GM19397 (cell line): ENCODE results near the gene RPS19BP1.
"Not testable (repeated sequence)": the region's sequence is repeated elsewhere in the genome, so short reads cannot be mapped to it uniquely, and the experiment has no call there.

Experiments
- ATAC-seq: cut with Tn5 transposase; IDR thresholded peaks from one replicate; pipeline ENCODE4 v1.9.1; 2021; ENCODE audit warnings: mild to moderate bottlenecking, moderate library complexity; ENCODE audit not compliant: unreplicated experiment

RPS19BP1 gene

GRCh38 chr22:39528681-39529486, 3.7 kb downstream of the RPS19BP1 start:
- ATAC-seq, result no peak

GRCh38 chr22:39528080-39528661, 4.4 kb downstream of the RPS19BP1 start:
- ATAC-seq, result no peak

DNA sequence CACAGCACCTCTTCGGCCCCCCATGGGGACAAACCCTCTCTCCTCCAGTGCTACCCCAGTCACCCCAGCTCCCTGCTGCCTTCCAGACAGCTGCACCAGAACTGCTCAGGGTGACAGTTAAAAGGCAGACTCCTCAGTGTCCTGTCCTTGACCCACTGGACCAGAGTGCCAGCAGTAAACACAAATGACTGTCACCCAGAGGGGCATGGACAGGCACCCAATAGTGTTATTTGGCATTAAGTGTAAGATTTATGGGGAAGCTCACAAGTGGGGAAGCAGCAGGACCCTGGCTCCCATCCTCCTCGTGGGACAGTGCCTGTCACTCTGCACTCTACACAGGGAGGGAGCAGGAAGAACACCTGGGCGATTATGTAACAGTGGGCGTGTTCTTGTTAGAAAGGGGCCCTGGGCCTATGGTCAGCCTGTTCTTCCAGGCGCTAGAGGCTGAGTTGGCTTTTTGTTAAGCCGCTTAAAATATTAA, 5.0 kb downstream of the RPS19BP1 start:
- no peak for ATAC-seq

DNA sequence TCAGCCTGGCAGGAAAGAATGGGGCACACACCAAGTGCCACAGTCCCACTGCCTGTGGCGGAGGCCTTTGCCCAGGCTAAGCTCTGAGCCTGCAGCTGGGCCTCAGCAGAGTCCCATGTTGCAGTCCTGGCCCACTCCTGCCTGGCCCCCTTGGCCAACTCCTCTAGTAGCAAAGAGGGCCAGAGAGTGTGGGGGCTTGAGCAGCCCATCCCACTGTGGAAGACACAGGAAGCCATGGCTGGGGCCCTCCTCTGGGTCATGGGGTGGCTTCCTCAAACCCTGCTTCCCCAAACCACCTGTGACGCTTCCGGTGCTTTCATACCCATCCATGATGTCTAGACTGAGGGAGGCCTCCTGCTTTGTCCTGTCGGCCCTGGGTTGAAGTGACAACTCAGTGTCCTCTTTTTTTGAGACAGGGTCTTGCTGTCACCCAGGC, 5.8 kb downstream of the RPS19BP1 start:
- ATAC-seq, result no peak

GRCh38 chr22:39525658-39525975, 6.9 kb downstream of the RPS19BP1 start:
- ATAC-seq, result no peak

- no peak for ATAC-seq
Observed at GRCh38 chr22:39524753-39525657, 7.5 kb downstream of the RPS19BP1 start.

DNA sequence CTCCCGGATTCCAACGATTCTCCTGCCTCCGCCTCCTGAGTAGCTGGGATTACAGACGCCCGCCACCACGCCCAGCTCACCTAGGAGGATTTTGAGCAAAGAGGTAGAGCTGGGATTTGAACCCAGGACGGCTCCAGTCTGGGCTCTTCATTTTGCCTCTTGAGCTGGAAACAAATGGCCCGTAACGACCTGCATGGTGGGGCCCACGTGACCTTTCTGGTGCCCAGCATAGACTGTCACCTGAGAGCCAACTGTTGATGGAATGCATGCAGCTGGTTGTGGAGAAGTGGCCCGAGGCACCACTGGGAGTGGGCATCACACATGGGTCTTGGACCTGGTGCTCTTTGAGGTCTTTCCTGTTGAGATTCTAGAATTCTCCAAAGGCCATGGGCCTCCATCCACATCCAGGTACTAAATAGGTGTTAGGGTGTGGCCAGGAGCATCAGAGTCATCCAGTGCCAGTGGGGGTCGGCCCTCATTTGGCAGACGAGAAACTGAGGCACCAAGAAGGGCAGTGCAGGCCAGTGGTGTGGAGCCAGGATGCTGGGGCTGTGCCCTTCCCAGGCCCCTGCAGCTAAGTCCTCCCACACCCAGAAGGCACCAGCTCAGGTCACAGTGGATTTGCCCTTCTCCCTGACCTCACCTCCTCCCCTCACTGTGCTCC, 8.3 kb downstream of the RPS19BP1 start:
- no peak for ATAC-seq

DNA sequence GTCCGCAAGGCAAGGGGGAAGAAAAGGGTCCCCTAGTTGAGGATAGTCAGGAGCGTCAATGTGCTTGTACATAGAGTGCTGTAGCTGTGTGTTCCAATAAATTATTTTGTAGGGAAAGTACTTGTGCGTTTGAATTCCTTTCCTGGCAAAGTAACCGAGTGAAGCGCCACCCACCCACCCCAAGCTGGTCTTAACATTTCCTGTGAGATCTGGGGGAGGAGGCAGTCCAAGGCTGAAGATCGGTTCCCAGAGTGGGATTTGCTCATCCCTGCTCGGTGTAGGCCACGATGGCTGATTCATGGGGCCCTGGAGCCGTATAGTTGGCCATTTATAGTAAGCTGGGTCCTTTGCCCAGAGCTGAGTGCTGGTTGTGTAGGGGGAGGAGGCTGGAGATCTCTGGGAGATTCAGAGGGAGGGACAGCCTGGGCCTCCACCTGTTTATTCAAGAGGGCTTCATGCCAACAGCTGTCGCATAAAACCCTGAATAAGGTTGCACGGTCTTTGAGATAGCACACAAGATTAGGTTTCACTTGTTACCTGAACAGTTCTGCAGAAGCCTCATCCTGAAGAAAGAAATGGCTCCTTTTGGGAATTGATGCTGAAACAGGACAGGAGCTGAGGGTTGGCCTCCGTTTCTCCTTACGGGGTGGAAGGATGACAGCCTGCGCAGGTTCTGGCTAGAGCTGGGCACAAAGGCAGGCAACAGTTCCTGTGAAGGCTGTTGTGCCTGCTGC, 9.8 kb downstream of the RPS19BP1 start:
- no peak for ATAC-seq

DNA sequence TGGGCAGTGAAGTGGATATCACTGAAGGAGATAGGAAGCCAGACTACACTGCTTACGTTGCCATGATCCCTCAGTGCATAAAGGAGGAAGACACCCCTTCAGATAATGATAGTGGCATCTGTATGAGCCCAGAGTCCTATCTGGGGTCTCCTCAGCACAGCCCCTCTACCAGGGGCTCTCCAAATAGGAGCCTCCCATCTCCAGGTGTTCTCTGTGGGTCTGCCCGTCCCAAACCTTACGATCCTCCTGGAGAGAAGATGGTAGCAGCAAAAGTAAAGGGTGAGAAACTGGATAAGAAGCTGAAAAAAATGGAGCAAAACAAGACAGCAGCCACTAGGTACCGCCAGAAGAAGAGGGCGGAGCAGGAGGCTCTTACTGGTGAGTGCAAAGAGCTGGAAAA, 10.5 kb downstream of the RPS19BP1 start:
- ATAC-seq, result not testable (repeated sequence)

GRCh38 chr22:39521106-39521885, 11.3 kb downstream of the RPS19BP1 start:
- not testable (repeated sequence) for ATAC-seq

DNA sequence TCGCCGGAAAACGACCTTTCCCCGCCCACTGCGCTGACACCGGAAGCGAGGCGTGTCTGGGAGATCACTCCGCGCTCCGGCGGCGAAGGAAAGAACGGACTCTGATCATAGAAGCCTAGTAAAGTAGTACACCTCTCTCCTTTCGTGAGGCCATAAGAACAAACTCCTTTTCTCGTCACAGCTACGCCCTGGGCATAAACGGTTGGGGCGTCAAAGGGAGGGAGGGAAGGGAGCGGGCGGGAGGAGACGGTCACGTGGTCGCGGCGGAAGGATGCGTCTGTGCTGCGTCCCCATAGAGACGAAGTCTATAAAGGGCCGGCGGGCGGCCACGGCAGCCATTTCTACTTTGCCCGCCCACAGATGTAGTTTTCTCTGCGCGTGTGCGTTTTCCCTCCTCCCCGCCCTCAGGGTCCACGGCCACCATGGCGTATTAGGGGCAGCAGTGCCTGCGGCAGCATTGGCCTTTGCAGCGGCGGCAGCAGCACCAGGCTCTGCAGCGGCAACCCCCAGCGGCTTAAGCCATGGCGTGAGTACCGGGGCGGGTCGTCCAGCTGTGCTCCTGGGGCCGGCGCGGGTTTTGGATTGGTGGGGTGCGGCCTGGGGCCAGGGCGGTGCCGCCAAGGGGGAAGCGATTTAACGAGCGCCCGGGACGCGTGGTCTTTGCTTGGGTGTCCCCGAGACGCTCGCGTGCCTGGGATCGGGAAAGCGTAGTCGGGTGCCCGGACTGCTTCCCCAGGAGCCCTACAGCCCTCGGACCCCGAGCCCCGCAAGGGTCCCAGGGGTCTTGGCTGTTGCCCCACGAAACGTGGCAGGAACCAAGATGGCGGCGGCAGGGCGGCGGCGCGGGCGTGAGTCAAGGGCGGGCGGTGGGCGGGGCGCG, 12.1 kb downstream of the RPS19BP1 start, which contains the start of gene ATF4:
Gene ATF4, plus strand, starts transcription at position 337 of the 880 bp plus-strand sequence. CDS start 884 bp downstream, outside the sequence.
- ATAC-seq, result peak; percentile 53

- ATAC-seq, result peak; percentile 76
Observed at GRCh38 chr22:39519681-39520225, 12.8 kb downstream of the RPS19BP1 start.

DNA sequence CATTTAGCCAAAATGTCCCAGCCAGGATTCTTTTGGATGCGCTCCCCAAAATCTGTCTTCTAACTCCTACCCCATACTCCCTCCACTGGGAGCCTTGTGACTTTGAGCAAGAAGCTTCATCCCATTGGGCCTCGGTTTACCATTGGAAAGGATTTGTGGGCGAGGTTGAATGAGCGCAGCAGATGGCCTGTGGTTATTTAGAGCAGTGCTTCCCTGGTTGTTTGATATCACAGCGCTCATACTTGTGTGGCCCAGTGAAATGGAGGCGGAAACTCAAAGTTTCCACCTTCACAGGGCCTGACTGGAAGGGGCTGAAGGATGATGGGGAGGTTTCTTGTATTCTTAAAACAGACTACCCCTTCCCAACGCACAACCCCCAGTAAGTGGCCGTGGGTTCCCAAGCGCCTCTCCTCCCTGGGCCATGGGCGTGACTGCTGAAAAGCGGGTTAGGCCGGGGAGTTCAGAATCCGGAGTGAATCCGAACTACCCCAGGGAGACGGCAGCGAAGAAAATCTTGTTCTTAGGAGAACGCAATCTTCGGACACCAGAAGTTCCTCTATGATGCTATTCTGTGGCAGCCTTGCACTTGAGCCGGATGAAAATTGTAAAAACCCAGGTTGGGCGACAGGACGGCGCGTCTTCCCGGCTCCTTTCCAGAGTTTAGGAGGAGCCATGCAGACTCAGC, 13.4 kb downstream of the RPS19BP1 start:
- no peak for ATAC-seq

DNA sequence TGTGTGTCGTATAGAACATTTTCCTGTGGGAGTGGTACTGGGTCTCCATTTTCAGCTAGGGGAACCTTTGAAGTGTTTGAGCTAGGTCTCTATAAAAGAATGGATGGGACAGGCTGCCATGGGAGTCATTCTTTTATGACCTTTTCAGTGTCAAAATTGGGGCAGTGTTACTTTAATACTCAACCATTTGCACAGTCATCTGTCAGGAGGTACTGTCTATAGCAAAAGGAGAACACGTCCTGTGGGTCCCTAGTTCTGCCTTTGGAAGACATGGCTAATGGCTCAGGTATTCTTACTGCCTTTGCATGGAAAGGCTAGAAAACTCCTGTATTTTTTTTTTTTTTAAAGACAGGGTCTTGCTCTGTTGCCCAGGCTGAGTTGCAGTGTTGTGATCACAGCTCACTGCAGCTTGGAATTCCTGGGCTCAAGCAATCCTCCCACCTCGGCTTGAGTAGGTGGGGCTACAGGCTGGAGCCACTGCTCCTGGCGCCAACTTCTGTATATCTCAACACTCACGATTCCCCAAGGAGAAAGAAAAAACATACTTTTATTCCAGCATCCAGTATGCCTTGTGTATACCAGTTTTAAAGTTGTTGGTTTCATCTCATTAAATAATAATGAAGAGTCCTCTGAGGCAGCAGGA, 14.3 kb downstream of the RPS19BP1 start:
- no peak for ATAC-seq

GRCh38 chr22:39517470-39517869, 15.1 kb downstream of the RPS19BP1 start:
- no peak for ATAC-seq

DNA sequence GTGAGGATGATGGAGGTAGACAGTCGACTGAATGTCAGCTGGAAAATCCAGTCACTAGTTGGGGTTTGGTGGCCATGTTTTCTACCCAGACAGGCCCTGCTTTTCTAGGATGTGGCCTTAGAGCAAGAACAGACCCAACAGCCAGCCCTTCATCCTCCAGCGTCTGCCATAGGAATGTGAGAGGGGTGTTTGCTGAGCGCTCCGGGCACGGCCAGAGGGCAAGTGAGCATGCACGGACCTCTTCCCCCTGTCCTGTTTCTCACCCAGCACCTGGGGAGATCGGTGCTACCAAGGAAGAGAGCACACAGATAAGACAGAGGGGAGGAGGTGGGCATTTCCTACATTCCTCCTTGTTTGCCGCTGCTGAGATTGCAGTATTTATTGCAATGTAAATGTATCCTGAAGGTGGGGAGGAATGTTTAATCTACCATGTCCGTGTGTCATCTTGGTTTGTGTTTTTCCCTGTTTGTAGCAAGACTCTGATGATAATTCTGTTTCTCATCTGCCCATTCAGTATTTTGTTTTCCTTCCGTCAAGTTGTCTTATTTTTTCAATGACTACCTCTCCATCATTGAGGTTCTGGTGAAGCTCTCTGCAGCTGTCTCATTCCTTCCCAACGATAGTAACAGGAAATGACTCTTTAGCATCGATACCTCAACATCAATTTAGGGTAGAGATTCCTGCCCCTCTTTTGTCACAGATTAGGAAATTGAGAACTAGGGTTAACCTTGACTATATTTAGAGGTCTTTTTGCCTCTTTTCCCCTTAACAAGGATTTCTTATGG, 17.1 kb downstream of the RPS19BP1 start:
- no peak for ATAC-seq
